HepG2 (cell line): ENCODE data around the gene TMEM164. TPM values are rescaled to one million over a fixed set of nuclear protein-coding genes. Genes with fewer than 3 reads are reported as not detected.

Experiments used
- ATAC-seq: fragments of 200-7000 bp; cut with Tn5 transposase; 3 replicates; pipeline ENCODE4 v1.9.1; 2020; ENCODE audit warnings: mild to moderate bottlenecking, moderate library complexity
- BruUV-seq: library from RNA; stranded (reverse); fragments of 400-500 nt; replicated peaks from 2 replicates; lab custom pipeline; 2021; lab: Mats Ljungman, UMichigan
- CTCF ChIA-PET: fragments of 300-600 bp; formaldehyde crosslinking; extraction: SDS; loops from one replicate; lab custom pipeline; 2021; ENCODE audit warnings: low total read pairs, inconsistent platforms, low intra/inter-chr PET ratio; lab: Yijun Ruan, JAX
- POLR2A ChIA-PET: fragments of 350-600 bp; sonication (Branson Sonifier 250); formaldehyde crosslinking; loops from one replicate; lab custom pipeline; 2020; ENCODE audit warnings: antibody characterized with exemption, inconsistent platforms; lab: Yijun Ruan, JAX
- DNase-seq: peaks from one replicate; pipeline ENCODE4 v3.0.0-alpha.2; 2015; ENCODE audit warnings: low spot score
- FAIRE-seq: peaks from 3 replicates; lab custom pipeline; 2011; peaks lifted over from hg19 to GRCh38; lab: Jason Lieb, UNC
- H2AFZ ChIP-seq: one replicate; pipeline ENCODE4 v1.6.1; 2011; ENCODE audit warnings: low read length, inconsistent platforms
- H3K27ac ChIP-seq: fragments of 300-600 bp; 3 replicates; pipeline ENCODE4 v1.8.0; 2011; ENCODE audit warnings: mixed run types, mild to moderate bottlenecking, mixed read lengths, low read length, inconsistent platforms; ENCODE audit not compliant: insufficient read depth; ENCODE audit errors: extremely low read length
- H3K27me3 ChIP-seq, 2 experiments: fragments of 200-600 bp in 1 of 2; 2 replicates in 1 of 2; 3 replicates in 1 of 2; pipeline versions ENCODE4 v1.6.0 to v1.8.0; 2011; ENCODE audit warnings: low read length in 2 of 2, mild to moderate bottlenecking in 2 of 2, moderate library complexity in 2 of 2, inconsistent platforms in 1 of 2; ENCODE audit not compliant: insufficient read depth in 2 of 2, control insufficient read depth in 1 of 2
- H3K36me3 ChIP-seq, 2 experiments: fragments of 200-600 bp in 1 of 2; replicated peaks in 1 of 2; 2 replicates in 1 of 2; 3 replicates in 1 of 2; pipeline versions ENCODE4 v1.5.1 to v1.8.0; 2011; ENCODE audit warnings: low read length in 2 of 2, inconsistent platforms in 1 of 2; ENCODE audit not compliant: insufficient read depth in 2 of 2, control insufficient read depth in 1 of 2
- H3K4me1 ChIP-seq: 2 replicates; pipeline ENCODE4 v1.5.1; 2012; ENCODE audit warnings: low read length, inconsistent platforms; ENCODE audit not compliant: insufficient read depth
- H3K4me2 ChIP-seq: 2 replicates; pipeline ENCODE4 v1.6.0; 2011; ENCODE audit warnings: low read depth, low read length, inconsistent platforms
- H3K4me3 ChIP-seq, 3 experiments: fragments of 200-600 bp in 1 of 3; sonication (generic), shearing (Covaris generic) in 1 of 3; replicated peaks in 1 of 3; 2 replicates each; pipeline ENCODE4 v1.5.1; 2011 to 2016; ENCODE audit warnings: low read length in 3 of 3, inconsistent platforms in 2 of 3, low read depth in 2 of 3, mild to moderate bottlenecking in 2 of 3, control low read depth in 1 of 3, mixed read lengths in 1 of 3; ENCODE audit not compliant: insufficient read depth in 1 of 3
- H3K79me2 ChIP-seq: one replicate; pipeline ENCODE4 v1.6.1; 2011; ENCODE audit warnings: low read length, inconsistent platforms; ENCODE audit not compliant: insufficient read depth
- H3K9ac ChIP-seq: 2 replicates; pipeline ENCODE4 v1.6.0; 2011; ENCODE audit warnings: mild to moderate bottlenecking, low read depth, low read length, inconsistent platforms; ENCODE audit not compliant: insufficient read depth
- H3K9me3 ChIP-seq: 2 replicates; pipeline ENCODE4 v1.5.1; 2012; ENCODE audit warnings: mild to moderate bottlenecking, low read length
- H4K20me1 ChIP-seq: 2 replicates; pipeline ENCODE4 v1.6.0; 2011; ENCODE audit warnings: inconsistent platforms, mild to moderate bottlenecking, low read length, moderate library complexity; ENCODE audit not compliant: insufficient read depth
- ARID2 ChIP-seq: sonication (generic); formaldehyde crosslinking; IDR thresholded peaks from 2 replicates; pipeline ENCODE4 v1.8.1; 2022; ENCODE audit warnings: mild to moderate bottlenecking, missing genetic modification reagents, borderline replicate concordance
- GZF1 ChIP-seq: sonication (generic); formaldehyde crosslinking; IDR thresholded peaks from 2 replicates; pipeline ENCODE4 v1.5.1; 2020; ENCODE audit warnings: mild to moderate bottlenecking, missing genetic modification reagents
- KLF15 ChIP-seq: sonication (generic); formaldehyde crosslinking; IDR thresholded peaks from 2 replicates; pipeline ENCODE4 v1.8.1; 2023; ENCODE audit warnings: borderline replicate concordance, mild to moderate bottlenecking, inconsistent platforms, missing genetic modification reagents, mixed read lengths
- MLXIP ChIP-seq: sonication (generic); formaldehyde crosslinking; IDR thresholded peaks from 2 replicates; pipeline ENCODE4 v1.9.0; 2021; ENCODE audit warnings: missing genetic modification reagents, borderline replicate concordance
- NFYC ChIP-seq: IDR thresholded peaks from 2 replicates; pipeline ENCODE4 v1.6.1; 2016; ENCODE audit warnings: missing genetic modification reagents, missing compliant biosample characterization
- NR2F1 ChIP-seq, 2 experiments: fragments of 450-650 bp in 1 of 2; formaldehyde crosslinking in 1 of 2; IDR thresholded peaks; 2 replicates each; pipeline versions ENCODE4 v1.5.0 to v1.6.1; 2016 to 2020; ENCODE audit warnings: mild to moderate bottlenecking in 1 of 2, missing compliant biosample characterization in 1 of 2, missing genetic modification reagents in 1 of 2, moderate library complexity in 1 of 2
- PBX2 ChIP-seq: IDR thresholded peaks from 2 replicates; pipeline ENCODE4 v1.6.1; 2016; ENCODE audit warnings: control low read depth
- REST ChIP-seq, 2 experiments: IDR thresholded peaks; 2 replicates each; pipeline ENCODE4 v1.6.1; 2011 to 2012; ENCODE audit warnings: low read length in 2 of 2, borderline replicate concordance in 1 of 2, low read depth in 1 of 2, mild to moderate bottlenecking in 1 of 2, moderate library complexity in 1 of 2
- ZNF331 ChIP-seq: sonication (generic); formaldehyde crosslinking; IDR thresholded peaks from 2 replicates; pipeline ENCODE4 v1.4.0; 2020; ENCODE audit warnings: missing genetic modification reagents
- ZNF670 ChIP-seq: sonication (generic); formaldehyde crosslinking; IDR thresholded peaks from 2 replicates; pipeline ENCODE4 v1.8.0; 2022; ENCODE audit warnings: mild to moderate bottlenecking, missing genetic modification reagents, borderline replicate concordance
- ZNF761 ChIP-seq: sonication (generic); formaldehyde crosslinking; conservative IDR thresholded peaks from 2 replicates; pipeline ENCODE4 v1.4.0; 2020; ENCODE audit warnings: mild to moderate bottlenecking, missing genetic modification reagents
- ZNF770 ChIP-seq: sonication (generic); formaldehyde crosslinking; IDR thresholded peaks from 2 replicates; pipeline ENCODE4 v1.5.0; 2020; ENCODE audit warnings: mild to moderate bottlenecking, missing genetic modification reagents
- in situ Hi-C: cut with HindIII; loops from 2 replicates; pipeline ENCODE4 v1.10.0; 2017; ENCODE audit warnings: low pct_unique_long_range_greater_than_20kb; ENCODE audit not compliant: extremely low pct_ligation_motif_present
- intact Hi-C: fragments of 100-400 bp; cut with micrococcal nuclease; formaldehyde crosslinking; loops from one replicate; pipeline ENCODE4 v1.10.0; 2022; ENCODE audit not compliant: unreplicated experiment
- polyA plus RNA-seq, 8 experiments: library from polyadenylated mRNA; depleted of rRNA in 3 of 8; stranded (reverse) in 7 of 8; unstranded in 1 of 8; fragments of >200 nt; fragmentation: Illumina TruSeq in 4 of 8; extraction: Trizol in 4 of 8; gene quantifications; 2 replicates each; pipeline versions ENCODE4 v1.2.1 to v1.2.3, GENCODE V29; 2011 to 2016; ENCODE audit warnings: low read depth in 4 of 8, missing spikeins in 1 of 8, mixed read lengths in 1 of 8; ENCODE audit not compliant: insufficient read depth in 1 of 8
- total RNA-seq, 5 experiments: library from RNA; depleted of rRNA; stranded (reverse); fragments of >200 nt; fragmentation: Illumina TruSeq; extraction: Trizol; gene quantifications; 2 replicates each; pipeline ENCODE4 v1.2.3, GENCODE V29; 2016; ENCODE audit warnings: low read depth in 1 of 5

TMEM164 gene
- total and polyA plus RNA-seq, 2 of the 13 experiments (the other 11 are each of a cell fraction or from before 2014, with no cell fraction given) = 5.8 to 13.2 TPM

- TF ChIP-seq KLF15 (CRISPR knock-in tag) (no peak), NFYC (CRISPR knock-in tag) (no peak), ZNF331 (CRISPR knock-in tag) (no peak), ZNF770 (CRISPR knock-in tag) (no peak), ARID2 (CRISPR knock-in tag) (no peak), NR2F1 (CRISPR knock-in tag; IDR thresholded peaks at IDR 0.05) (no peak), GZF1 (CRISPR knock-in tag) (no peak), PBX2 (CRISPR knock-in tag) (no peak)
These were observed 86.9 kb downstream of the TMEM164 start (continued) for GRCh38 chrX:110089656-110090403.

GRCh38 chrX:110097920-110098319, 95.0 kb downstream of the TMEM164 start:
- no TSS peak for BruUV-seq
- DNase-seq (no peak), FAIRE-seq (no peak), ATAC-seq (no peak)
- no peak overlapping the region for H3K4me3 ChIP-seq
- in situ Hi-C loops = no loop called here
- no peak overlapping the region for H2AFZ ChIP-seq
- intact Hi-C loops = no loop called here
- no peaks in the 10 kb centered on the region for H4K20me1 ChIP-seq
- H3K27me3 ChIP-seq = no peaks in the 10 kb centered on the region
- no peaks in the 10 kb centered on the region for H3K9me3 ChIP-seq
- H3K27ac ChIP-seq = no peak overlapping the region
- POLR2A ChIA-PET = no interaction called here
- CTCF ChIA-PET = no interaction called here
- no peak overlapping the region for H3K4me2 ChIP-seq
- H3K9ac ChIP-seq = no peak overlapping the region
- no peaks in the 10 kb centered on the region for H3K79me2 ChIP-seq
- no peaks in the 10 kb centered on the region for H3K4me1 ChIP-seq
- no peaks in the 10 kb centered on the region for H3K36me3 ChIP-seq
- TF ChIP-seq ZNF761 (CRISPR knock-in tag) (no peak), MLXIP (CRISPR knock-in tag) (no peak), REST (IDR thresholded peaks at IDR 0.05; ENCODE audit: borderline replicate concordance in 1 of 2, low read depth in 1 of 2, low read length in 2 of 2) (no peak), ZNF670 (CRISPR knock-in tag) (no peak)
